IPS DF 4.7 (cell line): ENCODE results near the gene TUFM.
"Not testable (repeated sequence)": the region's sequence is repeated elsewhere in the genome, so short reads cannot be mapped to it uniquely, and the experiment has no call there.

Source experiments
- DNase-seq: peaks from one replicate; pipeline ENCODE4 v3.0.0-alpha.2; 2013; ENCODE audit warnings: low spot score; ENCODE audit errors: extremely low read depth

The TUFM gene

DNA sequence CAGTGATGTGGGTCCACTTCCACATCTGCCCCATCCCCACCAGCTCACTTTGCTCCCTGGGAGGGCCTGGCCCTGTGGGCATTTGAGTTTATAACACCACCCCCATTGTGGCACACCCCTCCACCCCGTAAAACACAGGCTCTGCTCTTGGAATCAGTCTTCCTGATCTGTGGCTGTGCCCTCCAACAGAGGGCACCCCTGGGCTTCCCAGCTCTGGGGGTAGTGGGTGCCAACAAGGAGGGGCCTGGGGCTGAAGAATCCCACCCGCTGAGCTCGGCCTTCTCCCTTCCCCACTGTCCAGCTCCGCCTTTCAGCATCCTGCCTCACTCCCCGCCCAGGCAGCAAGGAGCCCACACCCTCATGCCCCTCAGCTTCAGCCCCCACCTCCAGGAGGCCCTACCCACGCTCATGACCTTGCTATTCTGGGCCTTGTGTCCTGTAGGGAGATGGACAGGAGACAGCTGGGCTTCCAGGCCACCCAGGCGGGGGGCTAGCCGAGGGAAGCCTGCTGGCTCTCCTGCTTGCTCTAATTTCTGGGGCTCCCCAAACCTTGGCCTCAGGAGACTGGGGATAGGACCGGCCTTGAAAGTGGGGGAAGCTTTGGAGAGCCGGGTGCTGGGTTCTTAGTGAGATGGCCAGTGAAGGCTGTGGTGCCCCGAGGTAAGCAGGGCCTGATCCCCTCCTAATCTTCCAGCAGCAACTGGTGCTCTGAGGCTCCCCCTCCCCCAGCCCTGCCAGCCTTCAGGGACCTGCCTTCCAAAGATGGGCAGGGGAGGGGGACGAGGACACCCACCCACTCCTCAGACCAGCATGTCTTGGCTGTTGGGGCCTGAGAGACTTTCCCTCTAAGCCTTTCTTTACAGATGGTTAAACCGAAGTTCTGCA is 29.2 kb upstream of the TUFM start:
- no peak for DNase-seq

DNA sequence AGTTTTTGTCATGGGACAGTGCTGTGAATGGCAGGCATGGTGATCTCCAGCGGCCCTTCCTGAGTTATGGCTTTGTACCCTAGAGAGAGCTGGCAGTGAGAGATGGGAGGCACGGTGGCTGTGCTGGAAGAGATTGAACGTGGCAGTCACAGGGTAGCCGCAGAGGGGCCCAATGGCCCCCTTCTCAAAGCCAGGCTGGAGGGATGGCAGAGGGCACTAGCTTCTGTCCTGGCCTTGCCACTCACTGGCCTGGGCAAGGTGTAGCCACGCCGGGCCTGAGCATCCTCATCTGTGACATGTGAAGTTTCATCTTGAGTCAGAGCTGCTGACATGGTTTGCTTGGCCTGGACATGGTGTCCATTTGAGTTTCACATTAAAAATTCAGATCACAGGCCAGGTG is 28.3 kb upstream of the TUFM start:
- DNase-seq, result no peak

- DNase-seq, result no peak
These were observed 27.5 kb upstream of the TUFM start for GRCh38 chr16:28873543-28874201.

DNA sequence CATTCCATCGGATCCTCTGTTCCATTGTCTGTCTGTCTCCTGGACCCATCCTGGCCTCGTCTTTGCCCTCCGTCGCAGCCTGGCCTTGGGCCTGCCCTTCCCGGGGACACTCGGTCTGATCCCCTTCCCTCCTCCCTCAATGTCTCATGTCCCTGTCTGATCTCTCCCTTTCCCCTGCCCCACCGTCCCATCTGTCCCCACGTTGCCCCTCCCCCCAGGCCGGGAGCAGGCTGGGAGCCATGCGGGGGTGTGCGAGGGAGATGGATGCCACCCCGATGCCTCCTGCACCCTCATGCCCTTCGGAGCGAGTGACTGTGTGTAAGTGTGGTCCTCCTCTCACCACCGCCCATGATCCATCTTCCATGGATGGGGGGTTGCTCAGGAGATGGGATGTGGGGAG is 26.8 kb upstream of the TUFM start:
- DNase-seq, result no peak

GRCh38 chr16:28869201-28869600 is 23.1 kb upstream of the TUFM start:
- no peak for DNase-seq

- not testable (repeated sequence) for DNase-seq
These were observed 21.5 kb upstream of the TUFM start for GRCh38 chr16:28867646-28868045.

DNA sequence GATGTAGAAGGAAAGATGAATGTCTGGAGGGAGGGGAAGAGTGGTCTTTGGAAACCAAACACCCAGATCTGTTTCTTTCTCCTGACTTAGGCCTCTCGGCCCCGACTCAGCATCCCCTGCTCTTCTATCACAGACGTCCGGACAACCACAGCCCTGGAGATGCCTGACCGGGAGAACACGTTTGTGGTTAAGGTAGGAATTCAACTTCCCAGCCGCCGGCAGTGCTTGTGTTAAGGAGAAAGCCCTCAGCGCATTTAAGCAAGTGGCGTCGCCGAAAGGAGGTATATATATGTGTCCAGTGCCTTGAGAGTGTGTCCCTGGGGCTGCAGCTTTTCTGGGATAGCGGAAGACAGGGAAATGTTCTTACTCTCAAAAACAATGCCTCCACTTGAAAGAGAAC is 21.1 kb upstream of the TUFM start:
- DNase-seq, result no peak

GRCh38 chr16:28866454-28866804 is 20.3 kb upstream of the TUFM start:
- no peak for DNase-seq

DNA sequence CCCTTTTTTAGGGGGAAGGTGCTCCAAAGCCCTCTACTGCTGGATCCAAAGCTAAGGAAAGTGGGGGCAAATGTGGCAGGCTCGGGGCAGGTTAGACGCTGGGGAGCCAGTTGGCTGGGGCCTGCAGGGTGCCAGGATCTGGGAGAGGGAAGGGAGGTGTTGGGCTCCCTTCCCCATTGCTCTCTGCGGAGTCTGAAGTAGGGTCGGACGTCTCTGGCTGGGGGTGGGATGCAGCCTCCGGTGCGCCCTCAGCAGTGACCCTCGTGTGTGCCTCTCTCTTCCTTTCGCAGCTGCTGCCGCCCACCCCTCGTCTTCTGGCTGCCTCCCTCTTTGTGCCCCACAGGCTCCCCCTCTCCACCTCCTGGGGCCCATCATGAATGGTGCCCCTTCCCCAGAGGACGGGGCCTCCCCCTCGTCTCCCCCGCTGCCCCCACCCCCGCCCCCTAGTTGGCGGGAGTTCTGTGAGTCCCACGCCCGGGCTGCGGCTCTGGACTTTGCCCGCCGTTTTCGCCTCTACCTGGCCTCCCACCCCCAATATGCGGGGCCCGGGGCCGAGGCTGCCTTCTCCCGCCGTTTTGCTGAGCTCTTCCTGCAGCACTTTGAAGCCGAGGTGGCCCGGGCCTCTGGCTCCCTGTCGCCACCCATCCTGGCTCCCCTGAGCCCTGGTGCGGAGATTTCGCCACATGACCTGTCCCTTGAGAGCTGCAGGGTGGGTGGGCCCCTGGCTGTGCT is 19.7 kb upstream of the TUFM start:
- DNase-seq, result no peak

- no peak for DNase-seq
These were observed 19.0 kb upstream of the TUFM start for GRCh38 chr16:28865001-28865688.

GRCh38 chr16:28863929-28864793 is 18.0 kb upstream of the TUFM start:
- DNase-seq, result no peak

GRCh38 chr16:28859326-28859725 is 13.2 kb upstream of the TUFM start:
- no peak for DNase-seq

GRCh38 chr16:28858421-28858820 is 12.3 kb upstream of the TUFM start:
- no peak for DNase-seq

- DNase-seq, result no peak
These were observed 755 bp upstream of the TUFM start for GRCh38 chr16:28846933-28847273.

GRCh38 chr16:28845761-28846079 is 428 bp downstream of the TUFM start:
- no peak for DNase-seq

DNA sequence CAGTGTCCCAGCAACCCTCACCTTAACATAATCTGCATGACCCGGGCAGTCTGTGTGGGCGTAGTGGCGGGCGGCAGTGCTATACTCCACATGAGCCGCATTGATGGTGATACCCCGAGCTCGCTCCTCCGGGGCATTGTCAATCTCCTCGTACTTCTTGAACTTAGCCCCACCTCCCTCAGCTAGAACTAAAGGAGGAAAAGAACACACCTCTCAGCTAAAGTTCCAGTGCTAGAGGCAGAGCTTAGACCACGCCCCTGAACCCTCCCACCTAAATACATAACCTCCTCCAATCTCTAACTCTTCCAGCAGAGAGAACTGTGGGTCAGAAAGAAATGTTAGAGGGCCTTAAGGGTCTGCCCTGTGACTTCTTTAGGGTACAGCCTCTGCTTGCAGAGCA is 855 bp downstream of the TUFM start:
- DNase-seq, result no peak

- DNase-seq, result no peak
These were observed 1.8 kb downstream of the TUFM start for GRCh38 chr16:28844226-28844885.

- no peak for DNase-seq
These were observed 2.4 kb downstream of the TUFM start for GRCh38 chr16:28843766-28844165.

GRCh38 chr16:28842696-28843095 is 3.5 kb downstream of the TUFM start:
- DNase-seq, result no peak

GRCh38 chr16:28839899-28840298 is 6.2 kb downstream of the TUFM start:
- DNase-seq, result no peak
